Motor neuron (in vitro differentiated cells): ENCODE measurements around the gene MMRN2. TPM values are rescaled to one million over a fixed set of nuclear protein-coding genes. Genes with fewer than 3 reads are reported as not detected.

ENCODE experiments used
- ATAC-seq, 8 experiments: fragments of 200-7000 bp; cut with Tn5 transposase; replicated peaks in 6 of 8; 2 replicates each; pipeline ENCODE4 v1.8.0; 2021; ENCODE audit warnings: mild to moderate bottlenecking in 8 of 8, moderate library complexity in 8 of 8
- H3K27ac ChIP-seq, 2 donors: fragments of 250-450 bp; sonication (Bioruptor Pico); 2 replicates each; pipeline ENCODE4 v1.9.0; 2021; ENCODE audit warnings: antibody characterized with exemption in 2 of 2, mild to moderate bottlenecking in 2 of 2, moderate library complexity in 1 of 2
- H3K4me1 ChIP-seq, 2 donors: fragments of 250-450 bp; sonication (Bioruptor Pico); replicated peaks in 1 of 2; 2 replicates each; pipeline ENCODE4 v1.6.1; 2021; ENCODE audit warnings: antibody characterized with exemption in 2 of 2, mild to moderate bottlenecking in 2 of 2, moderate library complexity in 1 of 2
- H3K4me3 ChIP-seq, 5 donors: fragments of 250-450 bp; sonication (Bioruptor Pico); 2 replicates each; pipeline ENCODE4 v1.9.0; 2021; ENCODE audit warnings: antibody characterized with exemption in 5 of 5, mild to moderate bottlenecking in 5 of 5, moderate library complexity in 4 of 5
- WGBS, 10 experiments: fragments of 450-650 bp; shearing (Covaris generic); methylation state at CpG; one replicate each; pipeline ENCODE4 v1.0.0; 2022; 5-methylcytosine and 5-hydroxymethylcytosine counted together
- in situ Hi-C, 9 experiments: fragments of 400-800 bp; cut with MboI; loops; one replicate each; pipeline ENCODE4 v1.15.0; 2021; ENCODE audit warnings: low sequenced_read_pairs in 9 of 9, low pct_unique_long_range_greater_than_20kb in 2 of 9; ENCODE audit not compliant: unreplicated experiment in 9 of 9
- total RNA-seq, 8 experiments: library from RNA; unstranded; fragments of 300-600 nt; gene quantifications; 2 replicates each; pipeline versions ENCODE4 v1.2.3 to v1.2.4, GENCODE V29; 2022

The MMRN2 gene
- total RNA-seq, 8 experiments from 2014 or later: 0.86 to 26.6 (median 3.0) TPM

- no peak for ATAC-seq
- WGBS, 10 experiments: 92 to 100% (median 100%) methylated on average over 1 to 2 of the region's 2 CpGs; no CpG with 5 or more reads in 1 of the 10 experiments
- no peak overlapping the region for H3K4me3 ChIP-seq
- H3K4me1 ChIP-seq: no peaks in the 10 kb centered on the region
- in situ Hi-C loops: loop anchor here in 2 of 9 experiments (10.0 to 25.0 kb wide), 2 partner anchors 192 to 210 kb away; no protein-coding TSS in a partner anchor
- H3K27ac ChIP-seq: no peak overlapping the region
These were observed 52.8 kb downstream of the MMRN2 start for GRCh38 chr10:86904600-86904999.

- 17 to 67% (median 40%) methylated on average over 1 of the region's 2 CpGs; no CpG with 5 or more reads in 7 of the 10 experiments for WGBS, 10 experiments
- in situ Hi-C loops: loop anchor here in 2 of 9 experiments (10.0 to 25.0 kb wide), 2 partner anchors 189 to 206 kb away; no protein-coding TSS in a partner anchor
- no peak overlapping the region for H3K4me3 ChIP-seq
- no peak overlapping the region for H3K27ac ChIP-seq
- ATAC-seq: peak in 3 of 8 experiments; percentile 64 to 84 (median 65)
- peaks cover 6% of the 10 kb centered on the region in 2 donors for H3K4me1 ChIP-seq
These were observed 56.5 kb downstream of the MMRN2 start for GRCh38 chr10:86900955-86901354.

GRCh38 chr10:86899670-86900276, 57.6 kb downstream of the MMRN2 start:
- H3K27ac ChIP-seq: no peak overlapping the region
- in situ Hi-C loops: loop anchor here in 5 of 9 experiments (10.0 to 25.0 kb wide), 3 partner anchors 187 to 205 kb away; no protein-coding TSS in a partner anchor
- H3K4me3 ChIP-seq: no peak overlapping the region
- peak; percentile 65 to 82 (median 76) for ATAC-seq
- H3K4me1 ChIP-seq: peaks cover 6% of the 10 kb centered on the region in 2 donors
- WGBS, 10 experiments: 12 to 49% (median 29%) methylated on average over 3 to 9 of the region's 9 CpGs

GRCh38 chr10:86899132-86899531, 58.3 kb downstream of the MMRN2 start:
- 20 to 100% (median 55%) methylated on average over 1 to 6 of the region's 6 CpGs; no CpG with 5 or more reads in 2 of the 10 experiments for WGBS, 10 experiments
- Histone ChIP-seq H3K4me1 (peaks cover 6% of the 10 kb centered on the region in 2 donors), H3K27ac (no peak overlapping the region), H3K4me3 (no peak overlapping the region)
- in situ Hi-C loops: loop anchor here in 3 of 9 experiments (10.0 to 25.0 kb wide), 3 partner anchors 187 to 204 kb away; no protein-coding TSS in a partner anchor
- ATAC-seq: peak in 5 of 8 experiments; percentile 54 to 80 (median 72)

- H3K27ac ChIP-seq: no peak overlapping the region
- no peak for ATAC-seq
- peaks cover 6% of the 10 kb centered on the region in 2 donors for H3K4me1 ChIP-seq
- WGBS, 10 experiments: 40 to 85% (median 67%) methylated on average over 2 to 4 of the region's 4 CpGs
- no peak overlapping the region for H3K4me3 ChIP-seq
- in situ Hi-C loops: loop anchor here in 3 of 9 experiments (10.0 to 25.0 kb wide), 3 partner anchors 186 to 204 kb away; no protein-coding TSS in a partner anchor
These were observed 58.9 kb downstream of the MMRN2 start for GRCh38 chr10:86898511-86898910.

- H3K4me1 ChIP-seq: peaks cover 0 to 8% of the 10 kb centered on the region in 2 donors
- peak in 1 of 8 experiments; percentile 27 for ATAC-seq
- H3K27ac ChIP-seq: no peak overlapping the region
- WGBS, 10 experiments: 22 to 100% (median 87%) methylated on average over 1 to 3 of the region's 3 CpGs
- H3K4me3 ChIP-seq: no peak overlapping the region
- in situ Hi-C loops: loop anchor here in 3 of 9 experiments (10.0 to 25.0 kb wide), 3 partner anchors 178 to 195 kb away; no protein-coding TSS in a partner anchor
These were observed 67.4 kb downstream of the MMRN2 start for GRCh38 chr10:86889997-86890396.

GRCh38 chr10:86888585-86889381, 68.6 kb downstream of the MMRN2 start:
- H3K4me1 ChIP-seq: peaks cover 0 to 8% of the 10 kb centered on the region in 2 donors
- H3K4me3 ChIP-seq: no peak overlapping the region
- H3K27ac ChIP-seq: no peak overlapping the region
- WGBS, 10 experiments: 33 to 83% (median 63%) methylated on average over 3 to 5 of the region's 7 CpGs; no CpG with 5 or more reads in 1 of the 10 experiments
- in situ Hi-C loops: loop anchor here in 1 of 9 experiments (25.0 kb wide), 1 partner anchor 176 kb away; no protein-coding TSS in a partner anchor
- ATAC-seq: peak in 7 of 8 experiments; percentile 59 to 99 (median 95)

Other genes with a start within 250 kb of the MMRN2 start
- gene BMPR1A, start 201.0 kb downstream of the MMRN2 start, total RNA-seq: 10 to 100 TPM; 15.8 to 44.1 (median 27.9) TPM
- gene SNCG, start 984 bp upstream of the MMRN2 start, total RNA-seq: 100 to 1,000 TPM in 7 of 8 experiments, 10 to 100 TPM in 1; 86.6 to 946 (median 637) TPM
- 10 to 100 TPM in 1 of 8 experiments, 1 to 10 TPM in 4, under 1 TPM in 2, not detected in 1; 0.49 to 63.7 (median 1.2) TPM for gene ADIRF, start 10.9 kb upstream of the MMRN2 start, total RNA-seq
- gene FAM25A, start 62.7 kb upstream of the MMRN2 start, total RNA-seq: not detected
- gene GLUD1, start 137.2 kb upstream of the MMRN2 start, total RNA-seq: 100 to 1,000 TPM in 4 of 8 experiments, 10 to 100 TPM in 4; 70.2 to 310 (median 102) TPM
- 10 to 100 TPM; 12.5 to 37.2 (median 18.3) TPM for gene SHLD2, start 137.6 kb upstream of the MMRN2 start, total RNA-seq